ENCODE data around the gene POLR2H.

- TF ChIP-seq, protein P1, sequence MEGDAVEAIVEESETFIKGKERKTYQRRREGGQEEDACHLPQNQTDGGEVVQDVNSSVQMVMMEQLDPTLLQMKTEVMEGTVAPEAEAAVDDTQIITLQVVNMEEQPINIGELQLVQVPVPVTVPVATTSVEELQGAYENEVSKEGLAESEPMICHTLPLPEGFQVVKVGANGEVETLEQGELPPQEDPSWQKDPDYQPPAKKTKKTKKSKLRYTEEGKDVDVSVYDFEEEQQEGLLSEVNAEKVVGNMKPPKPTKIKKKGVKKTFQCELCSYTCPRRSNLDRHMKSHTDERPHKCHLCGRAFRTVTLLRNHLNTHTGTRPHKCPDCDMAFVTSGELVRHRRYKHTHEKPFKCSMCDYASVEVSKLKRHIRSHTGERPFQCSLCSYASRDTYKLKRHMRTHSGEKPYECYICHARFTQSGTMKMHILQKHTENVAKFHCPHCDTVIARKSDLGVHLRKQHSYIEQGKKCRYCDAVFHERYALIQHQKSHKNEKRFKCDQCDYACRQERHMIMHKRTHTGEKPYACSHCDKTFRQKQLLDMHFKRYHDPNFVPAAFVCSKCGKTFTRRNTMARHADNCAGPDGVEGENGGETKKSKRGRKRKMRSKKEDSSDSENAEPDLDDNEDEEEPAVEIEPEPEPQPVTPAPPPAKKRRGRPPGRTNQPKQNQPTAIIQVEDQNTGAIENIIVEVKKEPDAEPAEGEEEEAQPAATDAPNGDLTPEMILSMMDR (IDR thresholded peaks at IDR 0.05): no peak
- TF ChIP-seq POLR2A (IDR thresholded peaks at IDR 0.05): no peak
- TF ChIP-seq POLR2AphosphoS5 (IDR thresholded peaks at IDR 0.05): no peak
- TF ChIP-seq EP300 (IDR thresholded peaks at IDR 0.05; ENCODE audit: low read depth): no peak
Observed at GRCh38 chr3:184388936-184389230, 27.4 kb downstream of the POLR2H start.

Measured in transverse colon (tissue), 4 donors.